Measurements from ENCODE around the gene ZNF827. TPM values are rescaled to one million over a fixed set of nuclear protein-coding genes. Genes with fewer than 3 reads are reported as not detected.

ZNF827 gene
- total RNA-seq, 4 donors from 2014 or later = 8.1 to 21.7 (median 8.3) TPM

- TF ChIP-seq, protein P1, sequence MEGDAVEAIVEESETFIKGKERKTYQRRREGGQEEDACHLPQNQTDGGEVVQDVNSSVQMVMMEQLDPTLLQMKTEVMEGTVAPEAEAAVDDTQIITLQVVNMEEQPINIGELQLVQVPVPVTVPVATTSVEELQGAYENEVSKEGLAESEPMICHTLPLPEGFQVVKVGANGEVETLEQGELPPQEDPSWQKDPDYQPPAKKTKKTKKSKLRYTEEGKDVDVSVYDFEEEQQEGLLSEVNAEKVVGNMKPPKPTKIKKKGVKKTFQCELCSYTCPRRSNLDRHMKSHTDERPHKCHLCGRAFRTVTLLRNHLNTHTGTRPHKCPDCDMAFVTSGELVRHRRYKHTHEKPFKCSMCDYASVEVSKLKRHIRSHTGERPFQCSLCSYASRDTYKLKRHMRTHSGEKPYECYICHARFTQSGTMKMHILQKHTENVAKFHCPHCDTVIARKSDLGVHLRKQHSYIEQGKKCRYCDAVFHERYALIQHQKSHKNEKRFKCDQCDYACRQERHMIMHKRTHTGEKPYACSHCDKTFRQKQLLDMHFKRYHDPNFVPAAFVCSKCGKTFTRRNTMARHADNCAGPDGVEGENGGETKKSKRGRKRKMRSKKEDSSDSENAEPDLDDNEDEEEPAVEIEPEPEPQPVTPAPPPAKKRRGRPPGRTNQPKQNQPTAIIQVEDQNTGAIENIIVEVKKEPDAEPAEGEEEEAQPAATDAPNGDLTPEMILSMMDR (IDR thresholded peaks at IDR 0.05; ENCODE audit: low read depth) = no peak
Measured at GRCh38 chr4:145772347-145772746, 166.3 kb downstream of the ZNF827 start.

DNA sequence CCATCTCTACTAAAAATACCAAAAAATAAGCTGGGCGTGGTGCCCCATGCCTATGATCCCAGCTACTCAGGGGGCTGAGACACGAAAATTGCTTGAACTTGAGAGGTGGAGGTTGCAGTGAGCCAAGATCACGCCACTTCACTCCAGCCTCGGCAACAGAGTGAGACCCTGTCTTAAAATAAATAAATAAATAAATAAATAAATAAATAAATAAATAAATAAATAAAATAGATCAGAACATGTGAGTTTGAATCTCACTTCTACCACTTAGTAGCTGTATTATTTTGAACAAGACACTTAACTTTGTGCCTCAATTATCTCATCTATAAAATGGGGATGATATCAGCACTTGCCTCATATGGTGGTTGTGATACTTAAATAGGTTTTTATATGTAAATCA lies 168.5 kb downstream of the ZNF827 start:
- TF ChIP-seq, protein P1 (IDR thresholded peaks at IDR 0.05; ENCODE audit: low read depth) = no peak

DNA sequence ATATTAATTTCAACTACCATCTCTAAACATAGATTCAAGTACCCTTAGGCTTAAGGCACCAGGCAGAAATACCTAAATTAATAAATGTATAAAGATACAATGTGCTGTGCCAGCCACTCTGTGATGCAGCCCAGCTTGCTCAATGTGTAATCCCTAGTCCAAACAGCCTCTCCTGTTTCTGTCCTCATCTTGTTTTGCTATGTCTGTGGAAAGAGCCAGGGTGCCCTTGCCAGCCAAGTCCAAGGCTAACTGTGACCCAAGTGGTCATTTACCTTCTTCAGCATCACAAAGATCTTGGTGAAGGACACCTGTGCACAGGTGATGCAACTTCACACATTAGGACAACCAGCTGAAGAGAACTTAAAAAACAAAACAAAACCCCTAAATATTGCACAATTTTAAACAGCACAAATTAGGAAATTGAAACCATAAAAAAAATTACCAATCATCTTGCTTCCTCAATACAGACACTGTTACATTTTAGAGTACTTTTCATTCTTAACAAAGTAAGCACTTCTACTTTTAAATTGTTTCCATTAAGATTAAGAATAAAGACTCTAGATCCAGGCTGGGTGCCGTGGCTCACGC lies 169.1 kb downstream of the ZNF827 start:
- TF ChIP-seq, protein P1 (IDR thresholded peaks at IDR 0.05; ENCODE audit: low read depth) = no peak

DNA sequence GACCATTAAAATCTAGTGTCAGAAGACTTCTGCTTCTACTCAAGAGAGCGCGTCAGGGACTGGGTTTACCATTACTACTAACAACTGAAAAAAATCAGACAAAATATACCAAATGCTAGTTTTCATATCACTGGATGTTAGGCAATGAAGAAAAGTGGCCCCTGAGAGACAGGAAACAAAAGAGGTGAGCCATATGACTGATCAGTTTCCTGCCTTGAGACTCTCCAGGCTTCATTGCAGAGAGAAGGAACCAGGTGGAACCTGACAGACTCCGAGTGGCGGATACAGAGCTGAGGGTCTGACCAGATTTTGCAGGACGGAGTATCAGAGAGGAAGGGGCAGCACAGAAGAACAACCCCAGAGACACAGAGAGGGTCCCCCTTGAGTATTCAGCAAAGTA lies 172.3 kb downstream of the ZNF827 start:
- TF ChIP-seq, protein P1 (IDR thresholded peaks at IDR 0.05; ENCODE audit: low read depth) = no peak

GRCh38 chr4:145763399-145763798 lies 175.2 kb downstream of the ZNF827 start:
- TF ChIP-seq, protein P1 (IDR thresholded peaks at IDR 0.05; ENCODE audit: low read depth) = no peak

- TF ChIP-seq, protein P1 (IDR thresholded peaks at IDR 0.05; ENCODE audit: low read depth) = no peak
Measured at GRCh38 chr4:145762719-145763118, 175.9 kb downstream of the ZNF827 start.

DNA sequence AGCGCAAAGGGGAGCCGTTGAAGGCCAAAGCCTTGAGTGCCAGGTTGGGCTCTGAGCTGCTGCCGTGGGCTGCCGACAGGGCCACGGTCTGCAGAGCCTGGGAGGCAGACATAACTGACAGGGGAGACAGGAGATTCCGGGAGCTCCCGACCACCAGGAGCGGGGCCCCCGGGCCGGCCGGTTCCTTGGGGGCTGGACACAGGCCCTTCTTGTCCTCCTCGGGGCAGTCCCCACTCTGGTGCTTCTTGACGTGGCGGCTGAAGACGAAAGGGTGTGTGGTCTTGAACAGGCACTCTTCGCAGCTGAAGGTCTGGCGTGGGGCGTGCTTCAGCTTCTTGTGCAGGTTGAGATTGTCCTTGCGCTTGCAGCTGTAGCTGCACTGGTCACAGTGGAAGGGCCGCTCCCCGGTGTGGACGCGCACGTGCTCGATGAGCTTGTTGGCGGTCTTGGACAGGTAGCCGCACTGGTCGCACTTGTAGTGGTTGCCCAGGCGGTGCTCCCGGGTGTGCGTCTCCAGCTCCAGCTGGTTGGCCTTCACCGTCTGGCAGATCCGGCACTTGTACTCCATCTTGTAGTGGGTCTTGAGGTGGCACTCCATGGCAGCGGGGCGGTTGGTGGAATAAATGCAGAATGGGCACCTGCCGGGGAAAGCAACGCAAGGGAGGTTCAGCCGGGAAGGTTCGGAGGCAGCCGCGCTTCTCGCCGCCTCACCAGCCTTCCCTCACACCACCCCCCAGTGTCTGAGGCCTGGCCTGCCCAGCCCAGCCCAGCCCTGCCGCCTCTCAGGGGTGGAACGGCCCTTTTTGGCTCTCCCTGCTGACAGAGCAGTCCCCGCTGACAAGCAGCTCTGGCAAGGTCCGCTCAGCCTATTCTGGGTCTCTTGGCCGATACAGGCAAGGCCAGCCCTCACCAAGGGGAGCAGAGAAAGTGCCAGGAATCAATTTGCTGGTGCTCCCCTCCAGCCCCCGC lies 177.4 kb downstream of the ZNF827 start:
- TF ChIP-seq, protein P1 (IDR thresholded peaks at IDR 0.05; ENCODE audit: low read depth) = no peak
